Activated CD4-positive, alpha-beta memory T cell treated with anti-CD3 and anti-CD28 coated beads for 36 hours (primary cell): ENCODE results near the gene TMEM43. TPM values are rescaled to one million over a fixed set of nuclear protein-coding genes. Genes with fewer than 3 reads are reported as not detected.

Experiments used
- CTCF ChIA-PET: fragments of 350-600 bp; sonication (Branson Sonifier 250); formaldehyde crosslinking; loops from one replicate; lab custom pipeline; 2021; ENCODE audit warnings: antibody characterized with exemption, inconsistent platforms; lab: Charles Lee
- POLR2A ChIA-PET: fragments of 350-600 bp; sonication (Branson Sonifier 250); formaldehyde crosslinking; loops from one replicate; lab custom pipeline; 2021; ENCODE audit warnings: antibody characterized with exemption; lab: Charles Lee
- DNase-seq: peaks from one replicate; pipeline ENCODE4 v3.0.0-alpha.2; 2020
- H3K27ac Mint-ChIP-seq: one replicate; pipeline ENCODE4 v1.8.0; 2021; ENCODE audit warnings: mixed read lengths
- H3K27me3 Mint-ChIP-seq: one replicate; pipeline ENCODE4 v1.8.0; 2021; ENCODE audit warnings: mixed read lengths
- H3K36me3 Mint-ChIP-seq: one replicate; pipeline ENCODE4 v1.8.0; 2021; ENCODE audit warnings: mixed read lengths
- H3K4me1 Mint-ChIP-seq: one replicate; pipeline ENCODE4 v1.8.0; 2021; ENCODE audit warnings: low read depth, mixed read lengths
- H3K4me3 Mint-ChIP-seq: one replicate; pipeline ENCODE4 v1.8.0; 2021; ENCODE audit warnings: mild to moderate bottlenecking, mixed read lengths
- H3K9me3 Mint-ChIP-seq: one replicate; pipeline ENCODE4 v1.8.0; 2021; ENCODE audit warnings: mixed read lengths
- intact Hi-C: fragments of 100-400 bp; cut with micrococcal nuclease; formaldehyde crosslinking; loops from one replicate; pipeline ENCODE4 v1.15.1; 2023
- total RNA-seq, 2 experiments: library from RNA; stranded (reverse); gene quantifications; one replicate each; pipeline ENCODE4 v1.2.3, GENCODE V29; 2021

Gene TMEM43
- total RNA-seq, 2 experiments from 2014 or later = 31.0 to 32.4 TPM

DNA sequence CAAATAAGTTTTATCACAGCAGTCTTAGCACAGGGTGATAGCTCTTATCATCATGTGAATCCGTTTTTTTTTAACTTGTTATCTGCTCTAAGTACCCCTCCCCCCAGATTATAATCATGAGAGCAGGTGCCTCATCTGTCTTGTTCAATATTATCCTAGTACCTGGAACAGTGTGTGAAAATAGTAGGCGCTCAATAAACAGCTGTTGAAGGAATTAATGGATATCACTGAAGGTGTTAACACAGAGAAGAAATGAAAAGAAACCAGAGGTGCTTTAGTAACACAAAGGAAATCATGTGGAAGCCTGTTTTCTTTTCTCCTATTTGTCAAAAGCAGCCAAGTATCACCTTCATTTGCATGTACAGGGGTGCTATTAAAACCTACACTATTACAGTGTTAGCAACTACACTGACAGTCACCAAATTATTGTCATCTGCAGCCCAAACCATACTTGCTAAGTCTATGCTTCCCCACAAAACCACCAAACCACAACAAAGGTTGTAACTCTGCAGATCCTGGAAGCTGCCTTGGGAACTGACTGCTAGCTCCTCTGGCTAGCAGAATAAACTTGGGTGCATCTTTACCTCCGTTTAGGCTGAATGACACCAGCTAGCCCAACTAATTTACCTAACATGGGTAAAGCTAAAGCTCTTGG, 50.7 kb downstream of the TMEM43 start:
- ChIA-PET POLR2A (interaction anchor here (0.9 to 1.9 kb wide), 4 partner anchors 32 to 280 kb away, joined by 3 to 15 read pairs (median 6); partner anchors contain the start of genes CHCHD4 and TMEM43), CTCF (interaction anchor here (0.7 to 1.9 kb wide), 6 partner anchors 31 to 1389 kb away, joined by 3 to 5 read pairs (median 3); partner anchors contain the start of genes CHCHD4 and TMEM43)
- Mint-ChIP-seq H3K36me3 (peaks cover 27% of the 10 kb centered on the region), H3K4me1 (peaks cover 59% of the 10 kb centered on the region), H3K9me3 (no peaks in the 10 kb centered on the region), H3K27ac (peak overlapping the region; percentile 79), H3K27me3 (no peaks in the 10 kb centered on the region), H3K4me3 (peak overlapping the region; percentile 36)
- intact Hi-C loops = loop anchor here (5.0 kb wide), 1 partner anchor 772 kb away; the partner anchor contains the start of gene NR2C2
- DNase-seq = peak; percentile 69

DNA sequence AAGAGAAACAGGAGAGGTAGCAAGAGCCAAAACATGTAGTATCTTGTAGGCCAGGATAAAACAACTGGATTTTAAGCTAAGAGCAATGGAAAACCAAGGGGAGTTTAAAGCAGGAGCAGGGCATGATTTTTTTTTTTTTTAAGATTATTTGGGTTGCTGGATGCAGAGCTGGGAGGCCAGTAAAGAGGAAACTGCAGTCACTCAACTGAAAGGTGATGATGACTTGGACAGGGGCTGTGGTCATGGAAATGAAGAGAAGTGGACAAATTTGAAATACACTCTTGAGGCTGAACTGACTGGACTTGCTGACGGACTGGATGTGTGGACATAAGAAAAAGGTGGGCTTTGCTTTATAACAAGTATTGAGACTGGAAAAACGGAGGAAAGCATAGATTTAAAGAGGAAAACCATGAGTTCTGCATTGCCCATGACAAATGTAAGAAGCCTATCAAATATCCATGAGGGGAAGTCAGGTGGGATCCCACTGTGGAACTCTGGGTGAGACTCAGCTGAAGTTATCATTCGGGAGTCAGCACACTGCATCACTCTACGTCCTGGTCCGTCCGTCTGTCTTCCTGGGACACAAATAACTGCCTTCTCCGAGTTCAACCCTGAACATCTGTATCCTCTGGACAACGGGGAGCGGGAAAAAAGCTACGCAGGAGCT, 52.9 kb downstream of the TMEM43 start:
- H3K4me1 Mint-ChIP-seq = peaks cover 65% of the 10 kb centered on the region
- ChIA-PET CTCF (interaction anchor here (0.8 to 3.1 kb wide), 4 partner anchors 53 to 281 kb away, joined by 3 to 15 read pairs (median 10); partner anchors contain the start of genes CHCHD4, SLC6A6 and TMEM43), POLR2A (interaction anchor here (0.6 to 3.1 kb wide), 13 partner anchors 9 to 757 kb away, joined by 3 to 49 read pairs (median 4); partner anchors contain the start of genes CCDC174, CHCHD4, NUP210 and SLC6A6)
- no peaks in the 10 kb centered on the region for H3K9me3 Mint-ChIP-seq
- peak overlapping the region; percentile 87 for H3K4me3 Mint-ChIP-seq
- no peak for DNase-seq
- H3K27me3 Mint-ChIP-seq = no peaks in the 10 kb centered on the region
- intact Hi-C loops = loop anchor here (1.0 to 5.0 kb wide), 7 partner anchors 33 to 770 kb away; partner anchors contain the start of genes CCDC174, CHCHD4, NR2C2 and SLC6A6
- H3K36me3 Mint-ChIP-seq = peaks cover 23% of the 10 kb centered on the region
- peak overlapping the region; percentile 89 for H3K27ac Mint-ChIP-seq

DNA sequence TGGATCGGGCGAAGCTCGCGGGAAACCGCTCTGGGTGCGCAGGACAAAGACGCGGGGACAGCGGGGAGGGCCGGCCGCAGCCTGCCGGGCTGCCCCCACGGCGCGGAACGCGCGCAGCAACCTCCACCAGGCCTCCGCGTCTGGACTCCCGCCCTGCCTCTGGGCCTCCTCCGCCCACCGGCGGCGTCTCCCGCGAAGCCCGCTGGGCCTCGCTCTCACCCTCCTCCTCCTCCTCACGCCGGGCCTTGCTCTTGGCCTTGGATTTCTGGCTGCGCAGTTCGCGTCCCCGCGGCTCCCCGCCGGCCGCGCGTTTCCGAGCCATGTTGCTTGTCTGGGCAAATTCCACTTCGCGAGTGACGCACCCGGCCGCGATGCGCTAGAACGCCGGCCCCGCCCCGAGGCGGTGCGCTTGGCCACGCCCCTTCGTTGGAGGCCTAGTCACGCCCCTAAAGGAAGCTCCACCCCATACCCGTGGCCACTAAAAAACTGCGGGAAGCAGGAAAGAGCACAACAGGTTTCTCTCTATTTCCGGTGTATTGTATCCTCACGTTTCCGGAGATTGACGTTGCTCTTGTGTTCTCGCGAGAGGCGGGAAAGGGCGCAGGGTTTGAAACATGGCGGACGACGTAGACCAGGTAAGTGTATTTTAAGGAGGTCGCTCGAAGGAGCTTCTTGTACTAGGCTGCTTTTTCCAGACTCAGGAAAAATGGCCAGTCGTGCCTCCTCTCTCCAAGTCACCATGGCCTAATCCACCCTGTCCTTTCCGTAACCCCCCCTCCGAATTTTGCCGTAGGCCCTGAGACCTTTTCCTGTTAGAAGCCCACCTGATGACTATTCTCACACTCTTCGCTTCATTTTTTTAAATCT, 53.6 kb downstream of the TMEM43 start, which contains the start of the genes LSM3 and XPC:
Gene LSM3, plus strand, starts transcription at position 571 of the 867 bp plus-strand sequence. Its CDS starts 44 bp downstream, at position 615.
Gene XPC, minus strand, starts transcription at position 355 of the 867 bp plus-strand sequence. Its CDS starts 33 bp downstream, at position 322.
- peaks cover 26% of the 10 kb centered on the region for H3K36me3 Mint-ChIP-seq

DNA sequence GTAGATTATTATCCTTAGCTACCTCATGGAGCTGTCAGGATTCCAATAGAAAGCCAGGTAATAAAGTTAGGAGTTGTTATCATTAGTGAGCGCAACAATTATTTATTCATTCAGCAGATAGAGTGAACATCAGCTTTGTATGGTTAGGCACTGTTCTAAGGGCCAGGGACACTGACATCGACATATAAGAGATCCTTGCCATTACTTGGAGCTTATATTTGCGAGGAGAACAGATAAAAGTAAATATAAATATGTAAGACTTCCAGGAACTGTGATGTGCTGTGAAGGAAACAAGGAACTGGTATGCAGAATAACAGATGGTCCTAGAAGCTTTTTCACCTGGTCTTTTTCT, 54.2 kb downstream of the TMEM43 start:
- H3K36me3 Mint-ChIP-seq = peaks cover 32% of the 10 kb centered on the region
- DNase-seq = no peak
- H3K4me1 Mint-ChIP-seq = peaks cover 63% of the 10 kb centered on the region
- ChIA-PET POLR2A (interaction anchor here (0.8 to 3.1 kb wide), 13 partner anchors 9 to 759 kb away, joined by 3 to 49 read pairs (median 8); partner anchors contain the start of genes CCDC174, CHCHD4, NUP210 and SLC6A6), CTCF (interaction anchor here (0.5 to 3.1 kb wide), 6 partner anchors 9 to 939 kb away, joined by 3 to 15 read pairs (median 8); partner anchors contain the start of genes CHCHD4, SLC6A6 and TMEM43)
- no peaks in the 10 kb centered on the region for H3K9me3 Mint-ChIP-seq
- H3K27me3 Mint-ChIP-seq = no peaks in the 10 kb centered on the region
- H3K27ac Mint-ChIP-seq = peak overlapping the region; percentile 89
- intact Hi-C loops = loop anchor here (2.0 to 5.0 kb wide), 4 partner anchors 224 to 768 kb away; partner anchors contain the start of genes NR2C2 and SLC6A6
- H3K4me3 Mint-ChIP-seq = peak overlapping the region; percentile 87

More for the DNA sequence above, 53.6 kb downstream of the TMEM43 start, which contains the start of the genes LSM3 and XPC:
- H3K4me3 Mint-ChIP-seq = peak within 1 kb of the TSS; percentile 87
- peak within 1 kb of the TSS; percentile 89 for H3K27ac Mint-ChIP-seq
- DNase-seq = peak; percentile 98
- H3K27me3 Mint-ChIP-seq = no peaks in the 10 kb centered on the region
- CTCF ChIA-PET = interaction anchor here (0.5 to 3.1 kb wide), 7 partner anchors 10 to 940 kb away, joined by 3 to 15 read pairs (median 5); partner anchors contain the start of genes CHCHD4, SLC6A6 and TMEM43
- H3K4me1 Mint-ChIP-seq = peaks cover 63% of the 10 kb centered on the region
- no peaks in the 10 kb centered on the region for H3K9me3 Mint-ChIP-seq
- POLR2A ChIA-PET = interaction anchor here (0.6 to 3.1 kb wide), 14 partner anchors 10 to 758 kb away, joined by 3 to 49 read pairs (median 6); partner anchors contain the start of genes CCDC174, CHCHD4, NUP210 and SLC6A6
- intact Hi-C loops = loop anchor here (1.0 to 5.0 kb wide), 7 partner anchors 34 to 769 kb away; partner anchors contain the start of genes CCDC174, CHCHD4, NR2C2 and SLC6A6

DNA sequence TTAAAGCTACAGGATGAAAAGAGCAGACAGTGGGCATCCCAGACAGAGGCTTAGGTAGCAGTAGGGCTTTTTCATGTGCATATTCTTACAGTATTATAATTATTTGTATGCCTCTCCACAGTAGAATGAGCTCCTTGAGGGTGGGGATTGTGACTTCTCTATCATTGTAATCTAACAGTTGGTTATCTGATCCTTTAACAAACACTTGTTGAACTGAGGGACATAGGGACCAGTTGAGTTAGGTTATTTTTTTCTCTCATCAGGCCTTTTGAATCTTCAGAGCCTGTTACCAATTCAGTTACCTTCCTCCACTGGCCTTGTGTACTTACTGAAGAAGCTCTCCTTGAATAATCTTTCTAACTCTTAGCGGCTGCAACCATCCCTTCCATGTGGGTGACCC, 54.9 kb downstream of the TMEM43 start:
- CTCF ChIA-PET = interaction anchor here (1.7 to 3.1 kb wide), 3 partner anchors 24 to 283 kb away, joined by 5 to 15 read pairs (median 12); partner anchors contain the start of gene SLC6A6
- intact Hi-C loops = loop anchor here (2.0 to 5.0 kb wide), 4 partner anchors 223 to 768 kb away; partner anchors contain the start of genes NR2C2 and SLC6A6
- no peaks in the 10 kb centered on the region for H3K9me3 Mint-ChIP-seq
- DNase-seq = no peak
- peaks cover 57% of the 10 kb centered on the region for H3K4me1 Mint-ChIP-seq
- peak overlapping the region; percentile 87 for H3K4me3 Mint-ChIP-seq
- H3K36me3 Mint-ChIP-seq = peaks cover 33% of the 10 kb centered on the region
- no peaks in the 10 kb centered on the region for H3K27me3 Mint-ChIP-seq
- POLR2A ChIA-PET = interaction anchor here (1.2 to 3.1 kb wide), 2 partner anchors 35 to 55 kb away, joined by 10 to 49 read pairs; partner anchors contain the start of genes CHCHD4 and TMEM43
- peak overlapping the region; percentile 89 for H3K27ac Mint-ChIP-seq

GRCh38 chr3:14181253-14181652, 56.4 kb downstream of the TMEM43 start:
- ChIA-PET CTCF (interaction anchor here (0.7 kb wide), 1 partner anchor 221 kb away, joined by 5 read pairs; the partner anchor contains the start of gene SLC6A6), POLR2A (no interaction called here)
- Mint-ChIP-seq H3K4me3 (no peak overlapping the region), H3K4me1 (peaks cover 45% of the 10 kb centered on the region), H3K36me3 (peaks cover 38% of the 10 kb centered on the region), H3K9me3 (no peaks in the 10 kb centered on the region), H3K27me3 (no peaks in the 10 kb centered on the region), H3K27ac (no peak overlapping the region)
- intact Hi-C loops = no loop called here
- no peak for DNase-seq

- H3K36me3 Mint-ChIP-seq = peaks cover 47% of the 10 kb centered on the region
Observed at GRCh38 chr3:14183015-14183577, 58.2 kb downstream of the TMEM43 start.

DNA sequence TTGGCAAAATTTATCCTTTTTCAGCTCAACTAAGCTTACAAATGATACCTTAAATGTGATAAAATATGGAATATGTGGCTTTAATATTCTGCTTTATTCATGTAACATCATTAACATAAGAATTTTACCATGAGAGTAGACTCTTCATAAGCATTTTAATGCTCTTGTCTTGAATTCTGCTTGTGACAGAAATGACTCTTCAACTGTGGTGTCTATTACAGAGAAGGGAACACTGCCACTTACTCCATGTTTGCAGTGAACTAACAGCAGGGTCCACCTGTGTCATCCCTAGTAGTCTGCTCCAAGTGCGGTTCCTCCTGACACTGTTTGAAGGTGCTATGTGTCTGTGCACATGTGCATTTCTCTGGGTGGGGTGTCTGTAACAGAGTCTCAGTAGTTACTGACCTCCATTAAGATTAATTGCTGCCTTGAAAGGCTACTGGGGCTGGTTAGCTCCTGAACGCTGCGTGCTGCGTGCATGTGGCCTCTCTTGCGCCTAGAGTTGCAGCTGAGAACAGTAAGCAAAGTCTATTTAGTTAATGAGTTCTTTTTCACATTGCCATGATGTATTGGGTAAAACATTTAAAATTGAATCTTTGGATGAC, 62.1 kb downstream of the TMEM43 start:
- intact Hi-C loops = no loop called here
- POLR2A ChIA-PET = no interaction called here
- H3K9me3 Mint-ChIP-seq = peaks cover 3% of the 10 kb centered on the region
- DNase-seq = no peak
- H3K27me3 Mint-ChIP-seq = no peaks in the 10 kb centered on the region
- CTCF ChIA-PET = no interaction called here
- no peak overlapping the region for H3K4me3 Mint-ChIP-seq
- peaks cover 62% of the 10 kb centered on the region for H3K4me1 Mint-ChIP-seq
- no peak overlapping the region for H3K27ac Mint-ChIP-seq
- peaks cover 58% of the 10 kb centered on the region for H3K36me3 Mint-ChIP-seq

More at GRCh38 chr3:14183015-14183577, 58.2 kb downstream of the TMEM43 start:
- intact Hi-C loops = no loop called here
- CTCF ChIA-PET = interaction anchor here (1.1 to 2.8 kb wide), 2 partner anchors 20 to 21 kb away, joined by 3 to 11 read pairs; no protein-coding TSS in a partner anchor
- H3K27ac Mint-ChIP-seq = no peak overlapping the region
- no peak overlapping the region for H3K4me3 Mint-ChIP-seq
- peaks cover 43% of the 10 kb centered on the region for H3K4me1 Mint-ChIP-seq
- no peaks in the 10 kb centered on the region for H3K27me3 Mint-ChIP-seq
- H3K9me3 Mint-ChIP-seq = no peaks in the 10 kb centered on the region
- POLR2A ChIA-PET = interaction anchor here (1.7 kb wide), 1 partner anchor 249 kb away, joined by 4 read pairs; no protein-coding TSS in a partner anchor
- no peak for DNase-seq

- peaks cover 47% of the 10 kb centered on the region for H3K36me3 Mint-ChIP-seq
- peaks cover 65% of the 10 kb centered on the region for H3K4me1 Mint-ChIP-seq
- H3K27me3 Mint-ChIP-seq = no peaks in the 10 kb centered on the region
- CTCF ChIA-PET = interaction anchor here (0.5 to 1.3 kb wide), 3 partner anchors 9 to 292 kb away, joined by 3 read pairs; partner anchors contain the start of gene LSM3
- no peak for DNase-seq
- peaks cover 3% of the 10 kb centered on the region for H3K9me3 Mint-ChIP-seq
- H3K4me3 Mint-ChIP-seq = no peak overlapping the region
- intact Hi-C loops = no loop called here
- no peak overlapping the region for H3K27ac Mint-ChIP-seq
- POLR2A ChIA-PET = interaction anchor here (1.0 kb wide), 1 partner anchor 10 kb away, joined by 3 read pairs; the partner anchor contains the start of genes LSM3 and XPC
Observed at GRCh38 chr3:14188041-14188754, 63.3 kb downstream of the TMEM43 start.
